K562 (cell line): ENCODE data around the gene SS18. TPM values are rescaled to one million over a fixed set of nuclear protein-coding genes. Genes with fewer than 3 reads are reported as not detected.
A peak's percentile ranks its signal among the peaks of the same experiment; 100 is the strongest.

Experiments used
- ATAC-seq: fragments of 200-7000 bp; cut with Tn5 transposase; 3 replicates; pipeline ENCODE4 v1.9.1; 2020; ENCODE audit warnings: moderate library complexity
- BruUV-seq: library from RNA; stranded (reverse); fragments of 400-500 nt; replicated peaks from 2 replicates; lab custom pipeline; 2021; lab: Mats Ljungman, UMichigan
- CTCF ChIA-PET: fragments of 300-600 bp; formaldehyde crosslinking; extraction: SDS; loops from one replicate; lab custom pipeline; 2021; ENCODE audit warnings: low intra/inter-chr PET ratio; lab: Yijun Ruan, JAX
- POLR2A ChIA-PET: fragments of 300-600, 350-650 bp; sonication (Branson Sonifier 250); formaldehyde crosslinking; extraction: SDS; loops from one replicate; lab custom pipeline; 2021; ENCODE audit warnings: antibody characterized with exemption, inconsistent platforms; lab: Yijun Ruan, JAX
- DNase-seq, 4 experiments: peaks; one replicate each; pipeline versions ENCODE4 v3.0.0 to v3.0.0-alpha.2; 2011 to 2018; ENCODE audit warnings: low spot score in 3 of 4, mixed read lengths in 3 of 4; ENCODE audit errors: extremely low read depth in 1 of 4
- FAIRE-seq: peaks from 2 replicates; lab custom pipeline; 2011; peaks lifted over from hg19 to GRCh38; lab: Jason Lieb, UNC
- H2AFZ ChIP-seq: 2 replicates; pipeline ENCODE4 v1.6.0; 2011; ENCODE audit warnings: low read depth, low read length, control low read depth, inconsistent platforms
- H3K27ac ChIP-seq: fragments of 200-600 bp; 3 replicates; pipeline ENCODE4 v1.8.0; 2011; ENCODE audit warnings: low read depth, mild to moderate bottlenecking, control low read depth, inconsistent platforms, low read length, moderate library complexity, mixed read lengths; ENCODE audit errors: extremely low read depth
- H3K27me3 ChIP-seq, 2 experiments: fragments of 300-600 bp in 1 of 2; 2 replicates in 1 of 2; 3 replicates in 1 of 2; pipeline versions ENCODE4 v1.6.0 to v1.8.0; 2011; ENCODE audit warnings: inconsistent platforms in 2 of 2, low read length in 2 of 2, mild to moderate bottlenecking in 1 of 2, mixed read lengths in 1 of 2, moderate library complexity in 1 of 2; ENCODE audit not compliant: control insufficient read depth in 2 of 2, insufficient read depth in 2 of 2
- H3K36me3 ChIP-seq: fragments of 300-600 bp; 3 replicates; pipeline ENCODE4 v1.8.0; 2011; ENCODE audit warnings: mild to moderate bottlenecking, low read length, inconsistent platforms; ENCODE audit not compliant: control insufficient read depth, insufficient read depth
- H3K4me1 ChIP-seq, 2 experiments: fragments of 200-600 bp in 1 of 2; replicated peaks in 1 of 2; 2 replicates in 1 of 2; 3 replicates in 1 of 2; pipeline versions ENCODE4 v1.5.1 to v1.8.0; 2011; ENCODE audit warnings: inconsistent platforms in 2 of 2, low read length in 2 of 2, mild to moderate bottlenecking in 1 of 2, mixed read lengths in 1 of 2, moderate library complexity in 1 of 2; ENCODE audit not compliant: control insufficient read depth in 2 of 2, insufficient read depth in 2 of 2
- H3K4me2 ChIP-seq: 2 replicates; pipeline ENCODE4 v1.6.1; 2011; ENCODE audit warnings: low read length, control low read depth, inconsistent platforms, mixed read lengths; ENCODE audit not compliant: insufficient read depth
- H3K4me3 ChIP-seq: fragments of 200-600 bp; sonication (generic), shearing (Covaris generic); 2 replicates; pipeline ENCODE4 v1.5.1; 2016; ENCODE audit warnings: control low read depth, inconsistent platforms
- H3K79me2 ChIP-seq: fragments of 200-600 bp; 3 replicates; pipeline ENCODE4 v1.8.0; 2011; ENCODE audit warnings: low read length, inconsistent platforms; ENCODE audit not compliant: control insufficient read depth, insufficient read depth
- H3K9ac ChIP-seq, 2 experiments: 2 replicates each; pipeline versions ENCODE4 v1.6.0 to v1.6.1; 2011; ENCODE audit warnings: low read depth in 2 of 2, low read length in 2 of 2, control low read depth in 1 of 2, inconsistent platforms in 1 of 2, mild to moderate bottlenecking in 1 of 2, mixed read lengths in 1 of 2; ENCODE audit not compliant: insufficient read depth in 1 of 2
- H3K9me1 ChIP-seq: one replicate; pipeline ENCODE4 v1.6.0; 2011; ENCODE audit warnings: inconsistent platforms, mild to moderate bottlenecking, low read length, moderate library complexity; ENCODE audit not compliant: control insufficient read depth, insufficient read depth
- H3K9me3 ChIP-seq: replicated peaks from 2 replicates; pipeline ENCODE4 v1.5.1; 2011; ENCODE audit warnings: low read depth, low read length, inconsistent platforms; ENCODE audit not compliant: control insufficient read depth, insufficient read depth
- H4K20me1 ChIP-seq: replicated peaks from 2 replicates; pipeline ENCODE4 v1.6.1; 2011; ENCODE audit warnings: low read length, inconsistent platforms, mixed read lengths; ENCODE audit not compliant: control insufficient read depth, insufficient read depth
- CEBPG ChIP-seq, 3 experiments: fragments of 200-800 bp in 1 of 3; sonication (Bioruptor generic) in 1 of 3; sonication (generic) in 1 of 3; formaldehyde crosslinking in 1 of 3; IDR thresholded peaks in 2 of 3; conservative IDR thresholded peaks in 1 of 3; 2 replicates each; pipeline versions ENCODE4 v1.6.1 to v1.8.0; 2016 to 2022; ENCODE audit warnings: missing compliant biosample characterization in 2 of 3, missing genetic modification characterization in 2 of 3, mild to moderate bottlenecking in 1 of 3, missing genetic modification reagents in 1 of 3
- HSF4 ChIP-seq: fragments of 250-450 bp; sonication (Bioruptor Pico); IDR thresholded peaks from 2 replicates; pipeline ENCODE4 v2.1.2; 2022; ENCODE audit warnings: mild to moderate bottlenecking, moderate library complexity, borderline replicate concordance
- ILK ChIP-seq: fragments of 450-650 bp; IDR thresholded peaks from 2 replicates; pipeline ENCODE4 v1.6.1; 2016; ENCODE audit warnings: missing genetic modification characterization, low read depth, mild to moderate bottlenecking, missing compliant biosample characterization, moderate library complexity, borderline replicate concordance
- NEUROD1 ChIP-seq: fragments of 150-350 bp; IDR thresholded peaks from 2 replicates; pipeline ENCODE4 v1.6.1; 2014; ENCODE audit warnings: borderline replicate concordance, low read length, low read depth; ENCODE audit not compliant: partially characterized antibody
- SREBF1 ChIP-seq: fragments of 150-350 bp; IDR thresholded peaks from 2 replicates; pipeline ENCODE4 v1.6.1; 2014; ENCODE audit warnings: antibody characterized with exemption, low read depth, low read length, borderline replicate concordance
- TRIM28 ChIP-seq: fragments of 450-650 bp; IDR thresholded peaks from 2 replicates; pipeline ENCODE4 v1.6.1; 2017
- ZKSCAN8 ChIP-seq: fragments of 200-800 bp; sonication (Bioruptor generic); IDR thresholded peaks from 2 replicates; pipeline ENCODE4 v1.6.1; 2016; ENCODE audit warnings: missing genetic modification characterization, missing compliant biosample characterization
- ZNF384 ChIP-seq: IDR thresholded peaks from 2 replicates; pipeline ENCODE4 v1.6.1; 2012; ENCODE audit warnings: low read depth, low read length, improper control_type of control experiment
- in situ Hi-C: fragments of 300-500 bp; cut with MboI; formaldehyde crosslinking; loops from 4 replicates; pipeline ENCODE4 v1.15.0; 2018; ENCODE audit warnings: inconsistent platforms, mixed read lengths
- intact Hi-C: fragments of 100-400 bp; cut with micrococcal nuclease; formaldehyde crosslinking; loops from 2 replicates; pipeline ENCODE4 v1.14.2; 2022
- polyA plus RNA-seq, 8 experiments: library from polyadenylated mRNA; depleted of rRNA in 4 of 8; stranded (reverse) in 5 of 8; unstranded in 3 of 8; fragments of >200 nt; fragmentation: Nextera tagmentation in 2 of 8; fragmentation: Illumina TruSeq in 1 of 8; extraction: Ambion mirVana in 2 of 8; extraction: Trizol in 1 of 8; gene quantifications; 2 replicates each; pipeline versions ENCODE4 v1.2.1 to v1.2.3, GENCODE V29; 2011 to 2014; ENCODE audit warnings: inconsistent platforms in 1 of 8, missing spikeins in 1 of 8
- total RNA-seq, 7 experiments: library from RNA; depleted of rRNA in 6 of 7; stranded (reverse); fragments of >200 nt in 6 of 7; fragmentation: Illumina TruSeq in 2 of 7; extraction: Trizol in 2 of 7; gene quantifications; 2 replicates each; pipeline versions ENCODE4 v1.2.1 to v1.2.3, GENCODE V29; 2011 to 2021; ENCODE audit warnings: low replicate concordance in 1 of 7
- TF ChIP-seq, protein P1 (sequence below): fragments of 450-650 bp; formaldehyde crosslinking; conservative IDR thresholded peaks from 2 replicates; pipeline ENCODE4 v1.4.0; 2022; ENCODE audit warnings: mild to moderate bottlenecking, missing genetic modification characterization

Gene SS18
- total and polyA plus RNA-seq, 9 of the 15 experiments (the other 6 are each of a cell fraction or from before 2014, with no cell fraction given): 30.9 to 190 (median 102) TPM

DNA sequence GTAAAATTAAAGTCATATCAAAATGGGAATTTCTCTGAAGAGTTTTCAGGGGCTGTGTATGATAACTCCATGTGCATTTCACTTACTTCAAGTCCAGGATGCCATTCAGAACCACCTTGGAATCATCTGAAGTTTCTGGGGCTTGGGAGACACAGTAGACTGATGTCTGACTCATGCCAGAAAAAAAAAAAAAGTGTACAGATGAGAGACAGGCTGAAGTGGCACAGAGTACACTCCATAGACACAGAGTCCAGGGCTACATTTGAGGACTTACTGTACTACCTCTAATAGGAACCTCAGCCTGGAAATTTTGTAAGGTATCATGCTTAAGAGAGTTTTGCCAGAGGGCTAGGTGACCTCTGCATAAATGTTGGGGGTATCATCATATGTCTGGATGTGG is 92.0 kb downstream of the SS18 start:
- H3K9me3 ChIP-seq: no peaks in the 10 kb centered on the region; the same call in 1 of the 2 replicates
- TF ChIP-seq TRIM28: no peak
- no peak for TF ChIP-seq NEUROD1
- TF ChIP-seq HSF4 (CRISPR knock-in tag): no peak
- TF ChIP-seq, protein P1, sequence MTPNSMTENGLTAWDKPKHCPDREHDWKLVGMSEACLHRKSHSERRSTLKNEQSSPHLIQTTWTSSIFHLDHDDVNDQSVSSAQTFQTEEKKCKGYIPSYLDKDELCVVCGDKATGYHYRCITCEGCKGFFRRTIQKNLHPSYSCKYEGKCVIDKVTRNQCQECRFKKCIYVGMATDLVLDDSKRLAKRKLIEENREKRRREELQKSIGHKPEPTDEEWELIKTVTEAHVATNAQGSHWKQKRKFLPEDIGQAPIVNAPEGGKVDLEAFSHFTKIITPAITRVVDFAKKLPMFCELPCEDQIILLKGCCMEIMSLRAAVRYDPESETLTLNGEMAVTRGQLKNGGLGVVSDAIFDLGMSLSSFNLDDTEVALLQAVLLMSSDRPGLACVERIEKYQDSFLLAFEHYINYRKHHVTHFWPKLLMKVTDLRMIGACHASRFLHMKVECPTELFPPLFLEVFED (CRISPR knock-in tag): no peak
- 0 out of 2 replicates have a peak, but pooled peaks have one; percentile 15 for TF ChIP-seq ZNF384
- no peak for TF ChIP-seq CEBPG (CRISPR knock-in tag; IDR thresholded peaks at IDR 0.05)
- TF ChIP-seq CEBPG (tag; conservative IDR thresholded peaks at IDR 0.05 in 1 of 2, IDR thresholded peaks at IDR 0.05 in 1 of 2): no peak
- no peak for TF ChIP-seq ILK (tag)
- TF ChIP-seq ZKSCAN8 (CRISPR knock-in tag): no peak
- TF ChIP-seq SREBF1: no peak
- TF ChIP-seq, all 486 proteins: peak for 1
- Histone ChIP-seq H3K4me2 (no peak overlapping the region), H3K79me2 (no peaks in the 10 kb centered on the region), H3K4me1 (no peaks in the 10 kb centered on the region), H3K36me3 (no peaks in the 10 kb centered on the region), H3K9ac (no peak overlapping the region), H3K4me3 (no peak overlapping the region), H3K27ac (no peak overlapping the region), H3K27me3 (no peaks in the 10 kb centered on the region), H3K9me1 (no peaks in the 10 kb centered on the region), H4K20me1 (no peaks in the 10 kb centered on the region), H2AFZ (no peak overlapping the region)
- ChIA-PET CTCF (no interaction called here), POLR2A (no interaction called here)
- BruUV-seq: no TSS peak
- intact Hi-C loops: no loop called here
- no peak for FAIRE-seq
- in situ Hi-C loops: no loop called here
- DNase-seq: no peak
- peak; percentile 28 for ATAC-seq
